ENCODE results near the gene CHSY1. TPM values are rescaled to one million over a fixed set of nuclear protein-coding genes. Genes with fewer than 3 reads are reported as not detected.

The CHSY1 gene
- polyA plus RNA-seq, 3 donors, result 2.7 to 19.0 (median 3.0) TPM

GRCh38 chr15:101244036-101244781 is 7.6 kb downstream of the CHSY1 start:
- no peak for TF ChIP-seq CTCF (IDR thresholded peaks at IDR 0.05)
- Histone ChIP-seq H3K27ac (ENCODE audit: low read depth in 1 of 2, low read length in 2 of 2) (peak overlapping the region; percentile 21 to 87), H3K4me1 (ENCODE audit: control insufficient read depth in 1 of 2, insufficient read depth in 2 of 2, low read length in 2 of 2) (peaks cover 100% of the 10 kb centered on the region in 2 donors), H2AFZ (ENCODE audit: insufficient read depth, low read depth, low read length, poor library complexity, severe bottlenecking) (no peak overlapping the region), H3K27me3 (ENCODE audit: control insufficient read depth in 2 of 2, insufficient read depth in 2 of 2, low read length in 2 of 2) (no peaks in the 10 kb centered on the region), H3K9me3 (replicated peaks in 1 of 2; ENCODE audit: control insufficient read depth in 1 of 2, insufficient read depth in 1 of 2, low read length in 2 of 2) (no peaks in the 10 kb centered on the region), H3K4me2 (replicated peaks; ENCODE audit: extremely low read depth, low read length, poor library complexity, severe bottlenecking) (peak overlapping the region; percentile 72), H3K4me3 (replicated peaks in 1 of 3; ENCODE audit: low read depth in 2 of 3, low read length in 3 of 3) (peak overlapping the region in 1 of 3 experiments; percentile 69), H3K79me2 (ENCODE audit: insufficient read depth, low read length) (peaks cover 98% of the 10 kb centered on the region), H4K20me1 (ENCODE audit: insufficient read depth, low read length) (peaks cover 52% of the 10 kb centered on the region), H3K9ac (ENCODE audit: insufficient read depth, low read length, poor library complexity, severe bottlenecking) (no peak overlapping the region), H3K36me3 (replicated peaks in 1 of 2; ENCODE audit: control insufficient read depth in 1 of 2, insufficient read depth in 2 of 2, low read length in 2 of 2) (peaks cover 0 to 5% of the 10 kb centered on the region in 2 donors)
- H3K9me3 Mint-ChIP-seq, result no peaks in the 10 kb centered on the region
- DNase-seq, result no peak
- peak overlapping the region; percentile 89 to 97 (median 96) for H3K27ac Mint-ChIP-seq
- peak overlapping the region; percentile 70 to 72 for H3K4me3 Mint-ChIP-seq
- H3K4me1 Mint-ChIP-seq, result peaks cover 94% of the 10 kb centered on the region
- intact Hi-C loops (cut with micrococcal nuclease), result loop anchor here (5.0 kb wide), 2 partner anchors 42 to 52 kb away; no protein-coding TSS in a partner anchor
- peaks cover 13 to 34% of the 10 kb centered on the region in 2 donors for H3K36me3 Mint-ChIP-seq
- H3K27me3 Mint-ChIP-seq (ENCODE audit: low read depth in 3 of 3), result peaks cover 0 to 4% (median 0%) of the 10 kb centered on the region in 3 donors
- 0% methylated on average over 2 of the region's 7 CpGs for WGBS (ENCODE audit: insufficient coverage)

GRCh38 chr15:101243420-101243819 is 8.4 kb downstream of the CHSY1 start:
- intact Hi-C loops (cut with micrococcal nuclease), result loop anchor here (5.0 kb wide), 2 partner anchors 41 to 51 kb away; no protein-coding TSS in a partner anchor
- H3K27me3 Mint-ChIP-seq (ENCODE audit: low read depth in 3 of 3), result peaks cover 0 to 4% (median 0%) of the 10 kb centered on the region in 3 donors

More at GRCh38 chr15:101243420-101243819, 8.4 kb downstream of the CHSY1 start:
- peaks cover 50% of the 10 kb centered on the region for H4K20me1 ChIP-seq (ENCODE audit: insufficient read depth, low read length)
- Mint-ChIP-seq H3K27ac (peak overlapping the region; percentile 89 to 97 (median 96)), H3K4me3 (peak overlapping the region; percentile 70 to 76), H3K9me3 (no peaks in the 10 kb centered on the region), H3K36me3 (peaks cover 9 to 29% of the 10 kb centered on the region in 2 donors), H3K4me1 (peaks cover 95% of the 10 kb centered on the region)
- H3K4me1 ChIP-seq (ENCODE audit: control insufficient read depth in 1 of 2, insufficient read depth in 2 of 2, low read length in 2 of 2), result peaks cover 99 to 100% of the 10 kb centered on the region in 2 donors
- no peak for DNase-seq
- peak overlapping the region in 1 of 3 experiments; percentile 69 for H3K4me3 ChIP-seq (replicated peaks in 1 of 3; ENCODE audit: low read depth in 2 of 3, low read length in 3 of 3)
- no peak overlapping the region for H2AFZ ChIP-seq (ENCODE audit: insufficient read depth, low read depth, low read length, poor library complexity, severe bottlenecking)
- peaks cover 0 to 5% of the 10 kb centered on the region in 2 donors for H3K36me3 ChIP-seq (replicated peaks in 1 of 2; ENCODE audit: control insufficient read depth in 1 of 2, insufficient read depth in 2 of 2, low read length in 2 of 2)
- 84% methylated on average over 9 of the region's 9 CpGs for WGBS (ENCODE audit: insufficient coverage)
- TF ChIP-seq CTCF (IDR thresholded peaks at IDR 0.05), result no peak
- H3K4me2 ChIP-seq (replicated peaks; ENCODE audit: extremely low read depth, low read length, poor library complexity, severe bottlenecking), result peak overlapping the region; percentile 72
- H3K27ac ChIP-seq (ENCODE audit: low read depth in 1 of 2, low read length in 2 of 2), result peak overlapping the region; percentile 87
- H3K79me2 ChIP-seq (ENCODE audit: insufficient read depth, low read length), result peaks cover 98% of the 10 kb centered on the region
- no peaks in the 10 kb centered on the region for H3K27me3 ChIP-seq (ENCODE audit: control insufficient read depth in 2 of 2, insufficient read depth in 2 of 2, low read length in 2 of 2)
- peak overlapping the region; percentile 43 for H3K9ac ChIP-seq (ENCODE audit: insufficient read depth, low read length, poor library complexity, severe bottlenecking)
- H3K9me3 ChIP-seq (replicated peaks in 1 of 2; ENCODE audit: control insufficient read depth in 1 of 2, insufficient read depth in 1 of 2, low read length in 2 of 2), result no peaks in the 10 kb centered on the region

Data from CD14-positive monocyte (primary cell).